Small intestine (tissue), 7 donors: ENCODE data around the gene CD300LD. TPM values are rescaled to one million over a fixed set of nuclear protein-coding genes. Genes with fewer than 3 reads are reported as not detected.
A peak's percentile ranks its signal among the peaks of the same experiment; 100 is the strongest.
"Not testable (repeated sequence)": the region's sequence is repeated elsewhere in the genome, so short reads cannot be mapped to it uniquely, and the experiment has no call there.

Source experiments
- DNase-seq, 2 donors: peaks; one replicate each; pipeline versions ENCODE4 v3.0.0 to v3.0.0-alpha.2; 2013
- FAIRE-seq: peaks from 2 replicates; lab custom pipeline; 2012; peaks lifted over from hg19 to GRCh38; lab: Jason Lieb, UNC
- H3K27ac ChIP-seq, 3 donors: one replicate each; pipeline ENCODE4 v1.5.1; 2013; ENCODE audit warnings: low read length in 2 of 3, mild to moderate bottlenecking in 2 of 3, control low read depth in 1 of 3, inconsistent platforms in 1 of 3, low read depth in 1 of 3, moderate library complexity in 1 of 3
- H3K27me3 ChIP-seq, 3 donors: one replicate each; pipeline ENCODE4 v1.6.1; 2013; ENCODE audit warnings: low read length in 3 of 3, inconsistent platforms in 1 of 3; ENCODE audit not compliant: control insufficient read depth in 3 of 3, insufficient read depth in 3 of 3
- H3K36me3 ChIP-seq, 3 donors: one replicate each; pipeline ENCODE4 v1.6.1; 2013; ENCODE audit warnings: low read length in 3 of 3, inconsistent platforms in 1 of 3, low read depth in 1 of 3, mild to moderate bottlenecking in 1 of 3, moderate library complexity in 1 of 3; ENCODE audit not compliant: control insufficient read depth in 3 of 3, insufficient read depth in 2 of 3
- H3K4me1 ChIP-seq, 3 donors: one replicate each; pipeline ENCODE4 v1.6.1; 2013; ENCODE audit warnings: low read length in 2 of 3, inconsistent platforms in 1 of 3, low read depth in 1 of 3, mild to moderate bottlenecking in 1 of 3, moderate library complexity in 1 of 3; ENCODE audit not compliant: control insufficient read depth in 3 of 3, insufficient read depth in 2 of 3
- H3K4me3 ChIP-seq, 3 donors: one replicate each; pipeline ENCODE4 v1.5.1; 2013; ENCODE audit warnings: low read length in 3 of 3, control low read depth in 1 of 3, inconsistent platforms in 1 of 3, low read depth in 1 of 3, mild to moderate bottlenecking in 1 of 3, moderate library complexity in 1 of 3
- H3K9me3 ChIP-seq, 2 donors: one replicate each; pipeline ENCODE4 v1.6.1; 2013; ENCODE audit warnings: low read depth in 1 of 2, low read length in 1 of 2; ENCODE audit not compliant: control insufficient read depth in 2 of 2, insufficient read depth in 1 of 2
- WGBS, 3 donors: extraction: QIAGEN DNeasy Blood & Tissue Kit; methylation state at CpG; one replicate each; pipeline ENCODE4 v1.1.7; 2013; 5-methylcytosine and 5-hydroxymethylcytosine counted together
- polyA plus RNA-seq, 4 donors: library from polyadenylated mRNA; stranded (reverse) in 3 of 4; unstranded in 1 of 4; fragments of 200-250 nt in 3 of 4; fragments of 120-200 nt in 1 of 4; gene quantifications; one replicate each; pipeline versions ENCODE4 v1.2.1 to v1.2.3, GENCODE V29; 2013
- donor health status: healthy with polysubstance abuse.
- donor health status: control.
- donor health status: control.
- donor health status: Bipolar disorder and iron deficiency.
- donor health status: healthy.

The CD300LD gene
- polyA plus RNA-seq, 4 donors: not detected

- not testable (repeated sequence) for DNase-seq, H3K36me3 ChIP-seq, FAIRE-seq, H3K27ac ChIP-seq, H3K4me3 ChIP-seq, H3K9me3 ChIP-seq, H3K27me3 ChIP-seq, H3K4me1 ChIP-seq
Observed at GRCh38 chr17:74573635-74574034, 18.4 kb downstream of the CD300LD start.

- FAIRE-seq: no peak
- H3K36me3 ChIP-seq: no peaks in the 10 kb centered on the region
- H3K9me3 ChIP-seq: no peaks in the 10 kb centered on the region
- H3K4me1 ChIP-seq: no peaks in the 10 kb centered on the region
- no peak overlapping the region for H3K4me3 ChIP-seq
- no peak for DNase-seq
- no peaks in the 10 kb centered on the region for H3K27me3 ChIP-seq
- WGBS, 3 donors: 73 to 81% (median 77%) methylated on average over 3 of the region's 3 CpGs
- H3K27ac ChIP-seq: no peak overlapping the region
Observed at GRCh38 chr17:74573169-74573568, 18.9 kb downstream of the CD300LD start.

GRCh38 chr17:74571621-74572270 lies 20.3 kb downstream of the CD300LD start:
- no peak overlapping the region for H3K27ac ChIP-seq
- no peak overlapping the region for H3K4me3 ChIP-seq
- FAIRE-seq (no peak), DNase-seq (no peak)
- no peaks in the 10 kb centered on the region for H3K4me1 ChIP-seq
- no peaks in the 10 kb centered on the region for H3K27me3 ChIP-seq
- H3K9me3 ChIP-seq: no peaks in the 10 kb centered on the region
- WGBS, 3 donors: 76 to 84% (median 77%) methylated on average over 4 of the region's 4 CpGs
- no peaks in the 10 kb centered on the region for H3K36me3 ChIP-seq

- WGBS, 3 donors: 61 to 69% (median 65%) methylated on average over 32 of the region's 32 CpGs
- Histone ChIP-seq H3K36me3 (no peaks in the 10 kb centered on the region), H3K9me3 (no peaks in the 10 kb centered on the region), H3K27ac (no peak overlapping the region), H3K4me1 (no peaks in the 10 kb centered on the region), H3K4me3 (no peak overlapping the region), H3K27me3 (peaks cover 0 to 3% (median 0%) of the 10 kb centered on the region in 3 donors)
- no peak for FAIRE-seq
- no peak for DNase-seq
Observed at GRCh38 chr17:74569020-74570003, 22.8 kb downstream of the CD300LD start.

GRCh38 chr17:74568106-74568873 lies 23.8 kb downstream of the CD300LD start:
- DNase-seq: no peak
- H3K36me3 ChIP-seq: no peaks in the 10 kb centered on the region
- peaks cover 0 to 3% (median 0%) of the 10 kb centered on the region in 3 donors for H3K27me3 ChIP-seq
- H3K4me1 ChIP-seq: no peaks in the 10 kb centered on the region
- no peak overlapping the region for H3K4me3 ChIP-seq
- no peak for FAIRE-seq
- WGBS, 3 donors: 69 to 77% (median 72%) methylated on average over 4 of the region's 4 CpGs
- no peak overlapping the region for H3K27ac ChIP-seq
- no peaks in the 10 kb centered on the region for H3K9me3 ChIP-seq

- H3K27ac ChIP-seq: no peak within 1 kb of the TSS
- peaks cover 0 to 3% (median 0%) of the 10 kb centered on the region in 3 donors for H3K27me3 ChIP-seq
- WGBS, 3 donors: 78 to 84% (median 83%) methylated on average over 2 of the region's 2 CpGs
- DNase-seq (no peak), FAIRE-seq (no peak)
- no peak within 1 kb of the TSS for H3K4me3 ChIP-seq
- H3K9me3 ChIP-seq: no peaks in the 10 kb centered on the region
- H3K36me3 ChIP-seq: no peaks in the 10 kb centered on the region
- no peaks in the 10 kb centered on the region for H3K4me1 ChIP-seq
Observed at GRCh38 chr17:74567397-74567796, 24.7 kb downstream of the CD300LD start, which contains the start of gene CD300H. Gene CD300H (minus strand): TSS chr17:74567509.

- no peaks in the 10 kb centered on the region for H3K36me3 ChIP-seq
- FAIRE-seq (no peak), DNase-seq (peak; percentile 18 to 27)
- H3K27me3 ChIP-seq: peaks cover 0 to 3% (median 0%) of the 10 kb centered on the region in 3 donors
- 35 to 39% (median 37%) methylated on average over 9 of the region's 9 CpGs for WGBS, 3 donors
- no peaks in the 10 kb centered on the region for H3K9me3 ChIP-seq
- H3K4me1 ChIP-seq: no peaks in the 10 kb centered on the region
- H3K27ac ChIP-seq: no peak overlapping the region
- H3K4me3 ChIP-seq: no peak overlapping the region
Observed at GRCh38 chr17:74566132-74566753, 25.8 kb downstream of the CD300LD start.

- H3K27ac ChIP-seq: no peak overlapping the region
- no peaks in the 10 kb centered on the region for H3K4me1 ChIP-seq
- 33 to 58% (median 49%) methylated on average over 5 of the region's 5 CpGs for whole genome bisulfite sequencing, 3 donors
- no peaks in the 10 kb centered on the region for H3K9me3 ChIP-seq
- H3K27me3 ChIP-seq: peaks cover 0 to 3% (median 0%) of the 10 kb centered on the region in 3 donors
- DNase-seq (no peak), FAIRE-seq (no peak)
- H3K36me3 ChIP-seq: no peaks in the 10 kb centered on the region
- H3K4me3 ChIP-seq: no peak overlapping the region
Observed at GRCh38 chr17:74565126-74565525, 27.0 kb downstream of the CD300LD start.
